ENCODE measurements around the gene USP6.
"Not testable (repeated sequence)": the region's sequence is repeated elsewhere in the genome, so short reads cannot be mapped to it uniquely, and the experiment has no call there.

Gene USP6

GRCh38 chr17:5211458-5211857 lies 95.6 kb downstream of the USP6 start:
- POLR2A ChIA-PET, result interaction anchor here (0.7 to 1.5 kb wide), 5 partner anchors 12 to 19 kb away, joined by 3 to 10 read pairs (median 4); no protein-coding TSS in a partner anchor
- no peak for TF ChIP-seq CTCF (IDR thresholded peaks at IDR 0.05; ENCODE audit: control extremely low read depth, extremely low read depth, low read depth, missing control alignments)
- no peak for DNase-seq (ENCODE audit: extremely low spot score)
- CTCF ChIA-PET, result interaction anchor here (0.7 to 5.3 kb wide), 9 partner anchors 9 to 148 kb away, joined by 3 to 46 read pairs (median 5); no protein-coding TSS in a partner anchor

- ChIA-PET POLR2A (interaction anchor here (0.5 to 1.5 kb wide), 2 partner anchors 8 to 11 kb away, joined by 7 to 8 read pairs; no protein-coding TSS in a partner anchor), CTCF (interaction anchor here (1.0 to 1.3 kb wide), 2 partner anchors 12 to 23 kb away, joined by 3 read pairs; no protein-coding TSS in a partner anchor)
- not testable (repeated sequence) for DNase-seq (ENCODE audit: extremely low spot score)
These were observed 101.7 kb downstream of the USP6 start for GRCh38 chr17:5217562-5217961.

- ChIA-PET POLR2A (interaction anchor here (0.6 to 1.0 kb wide), 2 partner anchors 9 to 75 kb away, joined by 3 to 4 read pairs; no protein-coding TSS in a partner anchor), CTCF (interaction anchor here (0.9 to 2.1 kb wide), 4 partner anchors 8 to 27 kb away, joined by 3 to 8 read pairs (median 4); partner anchors contain the start of gene SCIMP)
- no peak for TF ChIP-seq CTCF (IDR thresholded peaks at IDR 0.05; ENCODE audit: control extremely low read depth, extremely low read depth, low read depth, missing control alignments)
- DNase-seq (ENCODE audit: extremely low spot score), result no peak
These were observed 103.7 kb downstream of the USP6 start for GRCh38 chr17:5219536-5219935.

GRCh38 chr17:5220074-5220473 lies 104.2 kb downstream of the USP6 start:
- no peak for DNase-seq (ENCODE audit: extremely low spot score)
- TF ChIP-seq CTCF (IDR thresholded peaks at IDR 0.05; ENCODE audit: control extremely low read depth, extremely low read depth, low read depth, missing control alignments), result no peak
- ChIA-PET CTCF (interaction anchor here (0.9 to 2.1 kb wide), 4 partner anchors 9 to 28 kb away, joined by 3 to 8 read pairs (median 4); partner anchors contain the start of gene SCIMP), POLR2A (interaction anchor here (0.6 to 1.0 kb wide), 2 partner anchors 9 to 75 kb away, joined by 3 to 4 read pairs; no protein-coding TSS in a partner anchor)

- CTCF ChIA-PET, result interaction anchor here (2.1 kb wide), 1 partner anchor 11 kb away, joined by 6 read pairs; no protein-coding TSS in a partner anchor
- DNase-seq (ENCODE audit: extremely low spot score); POLR2A ChIA-PET: not testable (repeated sequence)
These were observed 106.1 kb downstream of the USP6 start for GRCh38 chr17:5221912-5222311.

All from GM10248 (cell line).